Measurements from ENCODE around the gene PARD3B.

GRCh38 chr2:204947405-204947804 lies 402.1 kb downstream of the PARD3B start:
- no peak for TF ChIP-seq ZBTB11 (CRISPR knock-in tag; IDR thresholded peaks at IDR 0.05)
- no peak for TF ChIP-seq HDAC2 (IDR thresholded peaks at IDR 0.05)
- no peak for TF ChIP-seq BHLHE40 (IDR thresholded peaks at IDR 0.05; ENCODE audit: borderline replicate concordance in 1 of 2, low read depth in 2 of 2, low read length in 1 of 2)
- TF ChIP-seq CTCF (IDR thresholded peaks at IDR 0.05 in 2 of 3, conservative IDR thresholded peaks at IDR 0.05 in 1 of 3; ENCODE audit: control insufficient read depth in 2 of 3, extremely low read depth in 1 of 3, insufficient read depth in 1 of 3, low read depth in 3 of 3, low read length in 3 of 3), result no peak
- no peak for TF ChIP-seq POLR2A (IDR thresholded peaks at IDR 0.05; ENCODE audit: low read depth, low read length)
- TF ChIP-seq TARDBP (IDR thresholded peaks at IDR 0.05; ENCODE audit: borderline replicate concordance), result no peak
- TF ChIP-seq POLR2AphosphoS5 (IDR thresholded peaks at IDR 0.05; ENCODE audit: low read length), result no peak
- no peak for TF ChIP-seq USF2 (IDR thresholded peaks at IDR 0.05; ENCODE audit: borderline replicate concordance, low read depth, low read length)
- no peak for TF ChIP-seq EZH2 (IDR thresholded peaks at IDR 0.05; ENCODE audit: borderline replicate concordance, control insufficient read depth, low read depth, low read length)
- TF ChIP-seq FOXM1 (IDR thresholded peaks at IDR 0.05; ENCODE audit: low read depth, low read length), result no peak
- no peak for TF ChIP-seq RFX5 (IDR thresholded peaks at IDR 0.05; ENCODE audit: low read depth, low read length)
- no peak for TF ChIP-seq USF1 (IDR thresholded peaks at IDR 0.05; ENCODE audit: borderline replicate concordance, extremely low read length, insufficient read depth, low read depth, low read length)
- no peak for TF ChIP-seq RAD51 (IDR thresholded peaks at IDR 0.05)
